GM06990 (cell line): ENCODE data around the gene RAB11FIP4.

Source experiments
- DNase-seq: peaks from one replicate; pipeline ENCODE4 v3.0.0-alpha.2; 2011; ENCODE audit not compliant: insufficient read length; ENCODE audit errors: extremely low read depth
- H3K27me3 ChIP-seq: replicated peaks from 2 replicates; pipeline ENCODE4 v1.6.0; 2011; ENCODE audit warnings: low read length; ENCODE audit not compliant: control insufficient read depth, insufficient read depth
- H3K36me3 ChIP-seq: 2 replicates; pipeline ENCODE4 v1.5.1; 2011; ENCODE audit warnings: low read length; ENCODE audit not compliant: control insufficient read depth, insufficient read depth
- H3K4me3 ChIP-seq: replicated peaks from 2 replicates; pipeline ENCODE4 v1.5.1; 2011; ENCODE audit warnings: low read depth, mild to moderate bottlenecking, control low read depth, low read length
- CTCF ChIP-seq: IDR thresholded peaks from 2 replicates; pipeline ENCODE4 v1.5.1; 2011; ENCODE audit warnings: low read length, control low read depth, mild to moderate bottlenecking, inconsistent platforms; ENCODE audit not compliant: insufficient read depth, poor library complexity, severe bottlenecking

The RAB11FIP4 gene

DNA sequence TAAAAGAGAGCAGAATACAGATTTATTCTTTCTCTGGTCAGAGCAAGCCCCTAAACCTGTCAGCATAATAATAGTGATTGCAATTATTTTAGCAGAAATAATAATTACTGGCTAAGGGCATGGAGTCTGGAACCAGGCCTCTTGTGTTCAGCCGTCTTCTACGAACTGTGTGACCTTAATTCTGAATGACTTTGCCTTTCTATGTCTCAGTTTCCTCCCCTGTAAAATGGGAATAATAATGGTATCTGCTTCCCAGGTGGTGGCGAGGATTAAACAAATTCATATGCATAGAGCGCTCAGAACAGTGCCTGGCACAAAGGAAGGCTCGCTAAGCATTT is 33.4 kb downstream of the RAB11FIP4 start:
- Histone ChIP-seq H3K36me3 (no peaks in the 10 kb centered on the region), H3K4me3 (no peak overlapping the region), H3K27me3 (no peaks in the 10 kb centered on the region)
- DNase-seq, result no peak
- no peak for TF ChIP-seq CTCF

GRCh38 chr17:31425282-31426040 is 34.0 kb downstream of the RAB11FIP4 start:
- no peak for DNase-seq
- Histone ChIP-seq H3K4me3 (no peak overlapping the region), H3K36me3 (no peaks in the 10 kb centered on the region), H3K27me3 (no peaks in the 10 kb centered on the region)
- no peak for TF ChIP-seq CTCF

- no peak for TF ChIP-seq CTCF
- no peak overlapping the region for H3K4me3 ChIP-seq
Observed at GRCh38 chr17:31427684-31428083, 36.2 kb downstream of the RAB11FIP4 start.

DNA sequence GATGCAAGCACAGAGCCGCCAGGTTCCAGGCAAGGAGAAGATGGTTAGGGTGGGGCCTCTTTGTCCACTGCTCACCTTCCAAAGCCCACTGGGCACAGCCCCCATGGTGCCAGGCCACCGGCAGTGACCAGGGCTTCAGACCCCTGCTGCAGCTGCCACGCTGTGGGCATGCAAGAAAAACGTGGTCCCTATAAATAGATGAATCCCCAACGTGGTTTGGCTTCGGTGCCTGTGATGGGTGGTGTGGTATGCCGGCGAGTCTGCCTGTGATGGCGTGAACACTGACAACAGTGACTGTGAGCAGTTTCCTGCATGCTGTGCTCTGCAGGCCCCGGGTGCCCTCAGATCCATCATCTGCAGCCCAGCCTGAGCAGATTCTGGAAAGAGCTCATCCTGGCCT is 36.6 kb downstream of the RAB11FIP4 start:
- no peak overlapping the region for H3K4me3 ChIP-seq
- no peak for DNase-seq
- no peaks in the 10 kb centered on the region for H3K27me3 ChIP-seq
- no peak for TF ChIP-seq CTCF
- no peaks in the 10 kb centered on the region for H3K36me3 ChIP-seq

More at GRCh38 chr17:31427684-31428083, 36.2 kb downstream of the RAB11FIP4 start:
- Histone ChIP-seq H3K27me3 (no peaks in the 10 kb centered on the region), H3K36me3 (no peaks in the 10 kb centered on the region)
- no peak for DNase-seq

- no peak overlapping the region for H3K4me3 ChIP-seq
- no peak for TF ChIP-seq CTCF
Observed at GRCh38 chr17:31428512-31428911, 37.0 kb downstream of the RAB11FIP4 start.

More at GRCh38 chr17:31428512-31428911, 37.0 kb downstream of the RAB11FIP4 start:
- Histone ChIP-seq H3K36me3 (no peaks in the 10 kb centered on the region), H3K27me3 (no peaks in the 10 kb centered on the region)
- DNase-seq, result no peak
